Measurements from ENCODE around the gene ZSCAN23. TPM values are rescaled to one million over a fixed set of nuclear protein-coding genes. Genes with fewer than 3 reads are reported as not detected.

ZSCAN23 gene
- total and polyA plus RNA-seq, 10 donors = 0.14 to 4.6 (median 2.4) TPM; not detected in 1

- TF ChIP-seq POLR2A (IDR thresholded peaks at IDR 0.05) (no peak), CTCF (IDR thresholded peaks at IDR 0.05 in 8 of 11, conservative IDR thresholded peaks at IDR 0.05 in 3 of 11) (no peak)
- no peak for DNase-seq
- Histone ChIP-seq H3K27me3 (replicated peaks in 1 of 7) (peaks cover 0 to 16% (median 0%) of the 10 kb centered on the region in 7 donors), H3K9me3 (peaks cover 0 to 3% (median 0%) of the 10 kb centered on the region in 8 donors), H3K4me1 (peaks cover 10 to 33% (median 30%) of the 10 kb centered on the region in 6 donors), H3K36me3 (peaks cover 0 to 21% (median 3%) of the 10 kb centered on the region in 6 donors), H3K27ac (no peak overlapping the region), H3K4me3 (no peak overlapping the region)
- WGBS, 5 donors = 85 to 97% (median 90%) methylated on average over 1 of the region's 1 CpG
- intact Hi-C loops (cut with DNase I; ENCODE audit: low total_unique reads) = no loop called here
Measured at GRCh38 chr6:28401172-28401571, 42.1 kb downstream of the ZSCAN23 start.

GRCh38 chr6:28400122-28400451 lies 43.2 kb downstream of the ZSCAN23 start:
- no peak for DNase-seq
- peaks cover 13 to 44% (median 37%) of the 10 kb centered on the region in 6 donors for H3K4me1 ChIP-seq
- H3K4me3 ChIP-seq = peak overlapping the region; percentile 71 to 95 (median 82)
- no peak for TF ChIP-seq POLR2A (IDR thresholded peaks at IDR 0.05)
- TF ChIP-seq POLR2AphosphoS5 (IDR thresholded peaks at IDR 0.05) = no peak
- TF ChIP-seq CTCF (IDR thresholded peaks at IDR 0.05 in 8 of 11, conservative IDR thresholded peaks at IDR 0.05 in 3 of 11) = no peak
- intact Hi-C loops (cut with DNase I; ENCODE audit: low total_unique reads) = no loop called here
- peak overlapping the region; percentile 47 to 85 (median 76) for H3K27ac ChIP-seq
- 20 to 32% (median 27%) methylated on average over 8 of the region's 8 CpGs for WGBS, 5 donors
- peaks cover 0 to 3% (median 0%) of the 10 kb centered on the region in 8 donors for H3K9me3 ChIP-seq
- peaks cover 0 to 32% (median 7%) of the 10 kb centered on the region in 6 donors for H3K36me3 ChIP-seq
- peaks cover 0 to 10% (median 0%) of the 10 kb centered on the region in 7 donors for H3K27me3 ChIP-seq (replicated peaks in 1 of 7)

GRCh38 chr6:28399350-28400121 lies 43.8 kb downstream of the ZSCAN23 start, which contains the start of gene ZSCAN12:
Gene ZSCAN12 (minus strand): TSS chr6:28399747. CDS start chr6:28398405, 1,342 bp downstream.
- intact Hi-C loops (cut with DNase I; ENCODE audit: low total_unique reads) = no loop called here
- WGBS, 5 donors = 1% methylated on average over 49 of the region's 49 CpGs
- H3K27ac ChIP-seq = peak within 1 kb of the TSS; percentile 47 to 85 (median 76)

More at GRCh38 chr6:28399350-28400121, 43.8 kb downstream of the ZSCAN23 start, which contains the start of gene ZSCAN12:
- H3K27me3 ChIP-seq (replicated peaks in 1 of 7) = peaks cover 0 to 7% (median 0%) of the 10 kb centered on the region in 7 donors
- peak within 1 kb of the TSS; percentile 71 to 95 (median 82) for H3K4me3 ChIP-seq
- TF ChIP-seq CTCF (IDR thresholded peaks at IDR 0.05 in 8 of 11, conservative IDR thresholded peaks at IDR 0.05 in 3 of 11) (peak in 10 of 11 experiments; percentile 22 to 76 (median 50)), POLR2AphosphoS5 (IDR thresholded peaks at IDR 0.05) (peak; percentile 81 to 87 (median 85)), POLR2A (IDR thresholded peaks at IDR 0.05) (peak in 1 of 3 donors; percentile 25)
- peak; percentile 95 for DNase-seq
- H3K9me3 ChIP-seq = peaks cover 0 to 3% (median 0%) of the 10 kb centered on the region in 8 donors
- peaks cover 13 to 49% (median 39%) of the 10 kb centered on the region in 6 donors for H3K4me1 ChIP-seq
- H3K36me3 ChIP-seq = peaks cover 0 to 37% (median 7%) of the 10 kb centered on the region in 6 donors
